GM12878 (cell line): Measurements from ENCODE around the gene USF3. TPM values are rescaled to one million over a fixed set of nuclear protein-coding genes. Genes with fewer than 3 reads are reported as not detected.
A peak's percentile ranks its signal among the peaks of the same experiment; 100 is the strongest.

ENCODE experiments used
- ATAC-seq: fragments of 200-7000 bp; cut with Tn5 transposase; 3 replicates; pipeline ENCODE4 v1.9.1; 2020; ENCODE audit warnings: mild to moderate bottlenecking, moderate library complexity
- BruUV-seq: library from RNA; stranded (reverse); fragments of 400-500 nt; replicated peaks from 2 replicates; lab custom pipeline; 2021; lab: Mats Ljungman, UMichigan
- CTCF ChIA-PET: fragments of 300-600 bp; sonication (Branson Sonifier 250); formaldehyde crosslinking; extraction: SDS; loops from one replicate; lab custom pipeline; 2021; ENCODE audit warnings: inconsistent platforms; lab: Yijun Ruan, JAX
- POLR2A ChIA-PET: fragments of 350-600 bp; formaldehyde crosslinking; extraction: SDS; loops from one replicate; lab custom pipeline; 2021; ENCODE audit warnings: inconsistent platforms; lab: Charles Lee
- RAD21 ChIA-PET: fragments of 300-600 bp; sonication (Branson Sonifier 250); formaldehyde crosslinking; loops from one replicate; lab custom pipeline; 2023; ENCODE audit warnings: antibody characterized with exemption; ENCODE audit not compliant: unreplicated experiment; lab: Charles Lee
- SMC1A ChIA-PET: fragments of 300-600 bp; sonication (Branson Sonifier 250); formaldehyde crosslinking; loops from one replicate; lab custom pipeline; 2023; ENCODE audit not compliant: unreplicated experiment, uncharacterized antibody; lab: Charles Lee
- DNase-seq: peaks from one replicate; pipeline ENCODE4 v3.0.0-alpha.2; 2011; ENCODE audit warnings: low read depth, low spot score
- FAIRE-seq: peaks from 3 replicates; lab custom pipeline; 2011; peaks lifted over from hg19 to GRCh38; lab: Jason Lieb, UNC
- H2AFZ ChIP-seq: 2 replicates; pipeline ENCODE4 v1.6.0; 2011; ENCODE audit warnings: low read depth, low read length, control low read depth; ENCODE audit not compliant: control insufficient read depth
- H3K27ac ChIP-seq: 2 replicates; pipeline ENCODE4 v1.5.1; 2011; ENCODE audit warnings: control low read depth; ENCODE audit not compliant: control insufficient read depth, insufficient read depth
- H3K27me3 ChIP-seq, 2 experiments: replicated peaks in 1 of 2; 2 replicates each; pipeline versions ENCODE4 v1.6.0 to v1.6.1; 2011; ENCODE audit warnings: low read length in 1 of 2; ENCODE audit not compliant: control insufficient read depth in 2 of 2, insufficient read depth in 2 of 2
- H3K36me3 ChIP-seq, 2 experiments: 2 replicates each; pipeline ENCODE4 v1.5.1; 2011; ENCODE audit warnings: low read length in 1 of 2; ENCODE audit not compliant: control insufficient read depth in 2 of 2, insufficient read depth in 2 of 2
- H3K4me1 ChIP-seq: 2 replicates; pipeline ENCODE4 v1.6.1; 2011; ENCODE audit warnings: mild to moderate bottlenecking, low read length, moderate library complexity, mixed read lengths; ENCODE audit not compliant: control insufficient read depth, insufficient read depth
- H3K4me2 ChIP-seq: 2 replicates; pipeline ENCODE4 v1.6.0; 2011; ENCODE audit warnings: control low read depth; ENCODE audit not compliant: control insufficient read depth, insufficient read depth
- H3K4me3 ChIP-seq: fragments of 200-600 bp; sonication (generic); 2 replicates; pipeline ENCODE4 v1.5.1; 2016
- H3K79me2 ChIP-seq: 2 replicates; pipeline ENCODE4 v1.6.0; 2011; ENCODE audit warnings: low read length; ENCODE audit not compliant: control insufficient read depth, insufficient read depth
- H3K9ac ChIP-seq: 2 replicates; pipeline ENCODE4 v1.8.0; 2011; ENCODE audit warnings: low read length, control low read depth, mixed read lengths; ENCODE audit not compliant: control insufficient read depth, insufficient read depth
- H3K9me3 ChIP-seq: replicated peaks from 3 replicates; pipeline ENCODE4 v1.5.1; 2011; ENCODE audit warnings: mild to moderate bottlenecking, low read length; ENCODE audit not compliant: control insufficient read depth, insufficient read depth
- H4K20me1 ChIP-seq: 2 replicates; pipeline ENCODE4 v1.6.0; 2011; ENCODE audit not compliant: control insufficient read depth, insufficient read depth
- HDAC6 ChIP-seq: fragments of 200-600 bp; sonication (generic); IDR thresholded peaks from one replicate; pipeline ENCODE4 v1.8.0; 2017; ENCODE audit warnings: antibody characterized with exemption; ENCODE audit not compliant: unreplicated experiment
- MTA2 ChIP-seq: fragments of 450-650 bp; IDR thresholded peaks from 2 replicates; pipeline ENCODE4 v1.6.1; 2016; ENCODE audit warnings: low read depth, mild to moderate bottlenecking, moderate library complexity
- NFYB ChIP-seq: IDR thresholded peaks from 2 replicates; pipeline ENCODE4 v1.6.1; 2011; ENCODE audit warnings: low read depth, mild to moderate bottlenecking, low read length, improper control_type of control experiment, moderate library complexity; ENCODE audit not compliant: insufficient read depth
- PAX8 ChIP-seq: fragments of 450-650 bp; IDR thresholded peaks from 2 replicates; pipeline ENCODE4 v1.6.1; 2017; ENCODE audit warnings: mild to moderate bottlenecking, moderate library complexity
- TARDBP ChIP-seq: IDR thresholded peaks from 2 replicates; pipeline ENCODE4 v1.6.1; 2016; ENCODE audit warnings: borderline replicate concordance
- WGBS: methylation state at CpG from one replicate; pipeline ENCODE4 v1.1.6; 2016; ENCODE audit warnings: low lambda C conversion rate; ENCODE audit not compliant: insufficient replicate concordance, insufficient coverage; ENCODE audit errors: missing lambda C conversion rate; 5-methylcytosine and 5-hydroxymethylcytosine counted together
- in situ Hi-C: fragments of 300-500 bp; cut with MboI; formaldehyde crosslinking; loops from 9 replicates; pipeline ENCODE4 v1.14.3; 2018; ENCODE audit warnings: mixed read lengths
- intact Hi-C: fragments of 100-400 bp; cut with micrococcal nuclease; formaldehyde crosslinking; loops from one replicate; pipeline ENCODE4 v1.14.2; 2022; ENCODE audit not compliant: unreplicated experiment
- polyA plus RNA-seq, 11 experiments: library from polyadenylated mRNA; depleted of rRNA in 4 of 11; unstranded in 6 of 11; stranded (reverse) in 5 of 11; fragments of >200 nt; fragmentation: Nextera tagmentation in 4 of 11; fragmentation: Illumina TruSeq in 1 of 11; extraction: Ambion mirVana in 4 of 11; extraction: Trizol in 1 of 11; gene quantifications; 1 replicate in 1 of 11; 2 replicates in 10 of 11; pipeline versions ENCODE4 v1.2.1 to v1.2.3, GENCODE V29; 2011 to 2016; ENCODE audit warnings: inconsistent platforms in 2 of 11, missing spikeins in 2 of 11, low read depth in 1 of 11
- total RNA-seq, 4 experiments: library from RNA; depleted of rRNA in 3 of 4; stranded (reverse); fragments of >200 nt in 3 of 4; fragmentation: Illumina TruSeq in 1 of 4; extraction: Trizol in 1 of 4; gene quantifications; 2 replicates each; pipeline versions ENCODE4 v1.2.1 to v1.2.3, GENCODE V29; 2013 to 2021
- TF ChIP-seq, protein P1 (sequence below): fragments of 450-650 bp; conservative IDR thresholded peaks from 2 replicates; pipeline ENCODE4 v1.6.1; 2017; ENCODE audit warnings: mild to moderate bottlenecking, moderate library complexity
- TF ChIP-seq, protein P2 (sequence below): fragments of 450-650 bp; IDR thresholded peaks from 2 replicates; pipeline ENCODE4 v1.6.1; 2018; ENCODE audit warnings: borderline replicate concordance, mild to moderate bottlenecking; ENCODE audit not compliant: partially characterized antibody
- TF ChIP-seq, protein P3 (sequence below): IDR thresholded peaks from 2 replicates; pipeline ENCODE4 v1.6.1; 2012; ENCODE audit warnings: low read depth, low read length, improper control_type of control experiment
- TF ChIP-seq, protein P4 (sequence below): fragments of 450-650 bp; IDR thresholded peaks from 2 replicates; pipeline ENCODE4 v1.6.1; 2017; ENCODE audit warnings: mild to moderate bottlenecking, moderate library complexity
- TF ChIP-seq, protein P5 (sequence below): IDR thresholded peaks from 2 replicates; pipeline ENCODE4 v1.6.1; 2011; ENCODE audit warnings: borderline replicate concordance, low read depth, mild to moderate bottlenecking, moderate library complexity, low read length; ENCODE audit not compliant: insufficient read depth, poor library complexity, severe bottlenecking

Gene USF3
- total and polyA plus RNA-seq, 10 of the 15 experiments (the other 5 are each of a cell fraction or from before 2014, with no cell fraction given), result 3.1 to 15.9 (median 7.8) TPM

DNA sequence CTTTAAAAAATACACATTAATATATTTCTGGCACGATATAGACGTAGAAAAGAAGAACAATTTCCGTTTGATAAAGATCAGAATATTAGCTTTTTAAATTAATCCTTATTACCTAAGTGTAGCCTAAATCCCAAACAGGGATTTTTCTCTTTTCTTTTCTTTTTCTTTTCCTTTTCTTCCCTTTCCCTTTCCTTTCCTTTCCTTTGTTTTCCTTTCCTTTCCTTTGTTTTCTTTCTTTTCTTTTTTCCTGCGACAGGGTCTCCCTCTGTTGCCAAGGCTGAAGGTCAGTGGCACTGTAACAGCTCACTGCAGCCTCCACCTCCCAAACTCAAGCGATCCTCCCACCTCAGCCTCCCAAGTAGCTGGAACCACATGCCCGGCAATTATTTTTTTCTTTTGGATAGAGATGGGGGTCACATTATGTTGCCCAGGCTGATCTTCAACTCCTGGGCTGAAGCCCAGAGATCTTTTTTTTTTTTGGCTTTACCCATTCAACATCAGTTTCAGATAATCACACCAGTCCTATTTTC lies 1.8 kb upstream of the USF3 start:
- FAIRE-seq (no peak), ATAC-seq (no peak), DNase-seq (no peak)
- in situ Hi-C loops, result no loop called here
- Histone ChIP-seq H4K20me1 (no peaks in the 10 kb centered on the region), H3K27me3 (no peaks in the 10 kb centered on the region), H2AFZ (no peak overlapping the region; the same call in 1 of the 2 replicates), H3K4me2 (peak overlapping the region; percentile 95), H3K9ac (no peak overlapping the region), H3K9me3 (no peaks in the 10 kb centered on the region), H3K36me3 (no peaks in the 10 kb centered on the region; a peak in 1 of 4 replicates), H3K4me1 (peaks cover 8% of the 10 kb centered on the region; the same call in 1 of the 2 replicates), H3K27ac (no peak overlapping the region), H3K4me3 (peak overlapping the region; percentile 88; the same call in 1 of the 2 replicates), H3K79me2 (peaks cover 21% of the 10 kb centered on the region)
- intact Hi-C loops, result no loop called here
- POLR2A ChIA-PET, result interaction anchor here (1.5 kb wide), 1 partner anchor 43 kb away, joined by 6 read pairs; no protein-coding TSS in a partner anchor
- 96% methylated on average over 6 of the region's 6 CpGs for WGBS
- SMC1A ChIA-PET, result interaction anchor here (1.2 to 1.4 kb wide), 3 partner anchors 26 to 121 kb away, joined by 3 to 4 read pairs (median 3); no protein-coding TSS in a partner anchor
- RAD21 ChIA-PET, result interaction anchor here (0.7 to 1.2 kb wide), 4 partner anchors 40 to 711 kb away, joined by 3 read pairs; no protein-coding TSS in a partner anchor
- no TSS peak for BruUV-seq
- CTCF ChIA-PET, result interaction anchor here (0.9 to 3.3 kb wide), 5 partner anchors 31 to 203 kb away, joined by 3 to 18 read pairs (median 4); partner anchors contain the start of gene NAA50
- TF ChIP-seq, protein P1, sequence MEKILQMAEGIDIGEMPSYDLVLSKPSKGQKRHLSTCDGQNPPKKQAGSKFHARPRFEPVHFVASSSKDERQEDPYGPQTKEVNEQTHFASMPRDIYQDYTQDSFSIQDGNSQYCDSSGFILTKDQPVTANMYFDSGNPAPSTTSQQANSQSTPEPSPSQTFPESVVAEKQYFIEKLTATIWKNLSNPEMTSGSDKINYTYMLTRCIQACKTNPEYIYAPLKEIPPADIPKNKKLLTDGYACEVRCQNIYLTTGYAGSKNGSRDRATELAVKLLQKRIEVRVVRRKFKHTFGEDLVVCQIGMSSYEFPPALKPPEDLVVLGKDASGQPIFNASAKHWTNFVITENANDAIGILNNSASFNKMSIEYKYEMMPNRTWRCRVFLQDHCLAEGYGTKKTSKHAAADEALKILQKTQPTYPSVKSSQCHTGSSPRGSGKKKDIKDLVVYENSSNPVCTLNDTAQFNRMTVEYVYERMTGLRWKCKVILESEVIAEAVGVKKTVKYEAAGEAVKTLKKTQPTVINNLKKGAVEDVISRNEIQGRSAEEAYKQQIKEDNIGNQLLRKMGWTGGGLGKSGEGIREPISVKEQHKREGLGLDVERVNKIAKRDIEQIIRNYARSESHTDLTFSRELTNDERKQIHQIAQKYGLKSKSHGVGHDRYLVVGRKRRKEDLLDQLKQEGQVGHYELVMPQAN, result no peak
- TF ChIP-seq HDAC6, result no peak
- TF ChIP-seq PAX8, result no peak
- TF ChIP-seq TARDBP, result no peak
- TF ChIP-seq, protein P2, sequence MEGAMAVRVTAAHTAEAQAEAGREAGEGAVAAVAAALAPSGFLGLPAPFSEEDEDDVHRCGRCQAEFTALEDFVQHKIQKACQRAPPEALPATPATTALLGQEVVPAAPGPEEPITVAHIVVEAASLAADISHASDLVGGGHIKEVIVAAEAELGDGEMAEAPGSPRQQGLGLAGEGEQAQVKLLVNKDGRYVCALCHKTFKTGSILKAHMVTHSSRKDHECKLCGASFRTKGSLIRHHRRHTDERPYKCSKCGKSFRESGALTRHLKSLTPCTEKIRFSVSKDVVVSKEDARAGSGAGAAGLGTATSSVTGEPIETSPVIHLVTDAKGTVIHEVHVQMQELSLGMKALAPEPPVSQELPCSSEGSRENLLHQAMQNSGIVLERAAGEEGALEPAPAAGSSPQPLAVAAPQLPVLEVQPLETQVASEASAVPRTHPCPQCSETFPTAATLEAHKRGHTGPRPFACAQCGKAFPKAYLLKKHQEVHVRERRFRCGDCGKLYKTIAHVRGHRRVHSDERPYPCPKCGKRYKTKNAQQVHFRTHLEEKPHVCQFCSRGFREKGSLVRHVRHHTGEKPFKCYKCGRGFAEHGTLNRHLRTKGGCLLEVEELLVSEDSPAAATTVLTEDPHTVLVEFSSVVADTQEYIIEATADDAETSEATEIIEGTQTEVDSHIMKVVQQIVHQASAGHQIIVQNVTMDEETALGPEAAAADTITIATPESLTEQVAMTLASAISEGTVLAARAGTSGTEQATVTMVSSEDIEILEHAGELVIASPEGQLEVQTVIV, result no peak
- no peak for TF ChIP-seq NFYB
- TF ChIP-seq, protein P3, sequence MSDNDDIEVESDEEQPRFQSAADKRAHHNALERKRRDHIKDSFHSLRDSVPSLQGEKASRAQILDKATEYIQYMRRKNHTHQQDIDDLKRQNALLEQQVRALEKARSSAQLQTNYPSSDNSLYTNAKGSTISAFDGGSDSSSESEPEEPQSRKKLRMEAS, result no peak
- TF ChIP-seq, protein P4, sequence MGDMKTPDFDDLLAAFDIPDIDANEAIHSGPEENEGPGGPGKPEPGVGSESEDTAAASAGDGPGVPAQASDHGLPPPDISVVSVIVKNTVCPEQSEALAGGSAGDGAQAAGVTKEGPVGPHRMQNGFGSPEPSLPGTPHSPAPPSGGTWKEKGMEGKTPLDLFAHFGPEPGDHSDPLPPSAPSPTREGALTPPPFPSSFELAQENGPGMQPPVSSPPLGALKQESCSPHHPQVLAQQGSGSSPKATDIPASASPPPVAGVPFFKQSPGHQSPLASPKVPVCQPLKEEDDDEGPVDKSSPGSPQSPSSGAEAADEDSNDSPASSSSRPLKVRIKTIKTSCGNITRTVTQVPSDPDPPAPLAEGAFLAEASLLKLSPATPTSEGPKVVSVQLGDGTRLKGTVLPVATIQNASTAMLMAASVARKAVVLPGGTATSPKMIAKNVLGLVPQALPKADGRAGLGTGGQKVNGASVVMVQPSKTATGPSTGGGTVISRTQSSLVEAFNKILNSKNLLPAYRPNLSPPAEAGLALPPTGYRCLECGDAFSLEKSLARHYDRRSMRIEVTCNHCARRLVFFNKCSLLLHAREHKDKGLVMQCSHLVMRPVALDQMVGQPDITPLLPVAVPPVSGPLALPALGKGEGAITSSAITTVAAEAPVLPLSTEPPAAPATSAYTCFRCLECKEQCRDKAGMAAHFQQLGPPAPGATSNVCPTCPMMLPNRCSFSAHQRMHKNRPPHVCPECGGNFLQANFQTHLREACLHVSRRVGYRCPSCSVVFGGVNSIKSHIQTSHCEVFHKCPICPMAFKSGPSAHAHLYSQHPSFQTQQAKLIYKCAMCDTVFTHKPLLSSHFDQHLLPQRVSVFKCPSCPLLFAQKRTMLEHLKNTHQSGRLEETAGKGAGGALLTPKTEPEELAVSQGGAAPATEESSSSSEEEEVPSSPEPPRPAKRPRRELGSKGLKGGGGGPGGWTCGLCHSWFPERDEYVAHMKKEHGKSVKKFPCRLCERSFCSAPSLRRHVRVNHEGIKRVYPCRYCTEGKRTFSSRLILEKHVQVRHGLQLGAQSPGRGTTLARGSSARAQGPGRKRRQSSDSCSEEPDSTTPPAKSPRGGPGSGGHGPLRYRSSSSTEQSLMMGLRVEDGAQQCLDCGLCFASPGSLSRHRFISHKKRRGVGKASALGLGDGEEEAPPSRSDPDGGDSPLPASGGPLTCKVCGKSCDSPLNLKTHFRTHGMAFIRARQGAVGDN, result no peak
- TF ChIP-seq MTA2, result no peak
- TF ChIP-seq, protein P5, sequence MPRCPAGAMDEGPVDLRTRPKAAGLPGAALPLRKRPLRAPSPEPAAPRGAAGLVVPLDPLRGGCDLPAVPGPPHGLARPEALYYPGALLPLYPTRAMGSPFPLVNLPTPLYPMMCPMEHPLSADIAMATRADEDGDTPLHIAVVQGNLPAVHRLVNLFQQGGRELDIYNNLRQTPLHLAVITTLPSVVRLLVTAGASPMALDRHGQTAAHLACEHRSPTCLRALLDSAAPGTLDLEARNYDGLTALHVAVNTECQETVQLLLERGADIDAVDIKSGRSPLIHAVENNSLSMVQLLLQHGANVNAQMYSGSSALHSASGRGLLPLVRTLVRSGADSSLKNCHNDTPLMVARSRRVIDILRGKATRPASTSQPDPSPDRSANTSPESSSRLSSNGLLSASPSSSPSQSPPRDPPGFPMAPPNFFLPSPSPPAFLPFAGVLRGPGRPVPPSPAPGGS, result no peak
